Frontal cortex (tissue), 4 donors: ENCODE data around the gene DHX57. TPM values are rescaled to one million over a fixed set of nuclear protein-coding genes. Genes with fewer than 3 reads are reported as not detected.
"Not testable (repeated sequence)": the region's sequence is repeated elsewhere in the genome, so short reads cannot be mapped to it uniquely, and the experiment has no call there.

Experiments
- DNase-seq, 2 donors: peaks; one replicate each; pipeline ENCODE4 v3.0.0; 2012; ENCODE audit warnings: low spot score in 2 of 2
- FAIRE-seq: peaks from 2 replicates; lab custom pipeline; 2012; peaks lifted over from hg19 to GRCh38; lab: Jason Lieb, UNC
- small RNA-seq: library from RNA; depleted of rRNA; stranded (forward); fragments of <200 nt; gene quantifications from one replicate; pipeline ENCODE3, GENCODE V24; 2014
- total RNA-seq: library from RNA; depleted of rRNA; stranded (reverse); fragments of >200 nt; gene quantifications from one replicate; pipeline ENCODE4 v1.2.3, GENCODE V29; 2014
- donor health status: control.
- donor health status: control.
- donor health status: control.

Gene DHX57
- total RNA-seq, 1 donor from 2014 or later: 54.6 TPM

- DNase-seq (no peak), FAIRE-seq (no peak)
Observed at GRCh38 chr2:38763728-38764127, 112.0 kb downstream of the DHX57 start.

- no peak for FAIRE-seq
Observed at GRCh38 chr2:38763228-38763627, 112.5 kb downstream of the DHX57 start.

GRCh38 chr2:38755891-38756290 is 119.8 kb downstream of the DHX57 start:
- FAIRE-seq, DNase-seq: not testable (repeated sequence)

More at GRCh38 chr2:38763228-38763627, 112.5 kb downstream of the DHX57 start:
- no peak for DNase-seq

- FAIRE-seq (no peak), DNase-seq (no peak)
Observed at GRCh38 chr2:38754506-38754905, 121.2 kb downstream of the DHX57 start.

GRCh38 chr2:38754049-38754448 is 121.7 kb downstream of the DHX57 start:
- FAIRE-seq: no peak
- no peak for DNase-seq

- no peak for FAIRE-seq
- peak in 1 of 2 donors; percentile 28 for DNase-seq
Observed at GRCh38 chr2:38751596-38752410, 123.9 kb downstream of the DHX57 start.

GRCh38 chr2:38750891-38751595 is 124.7 kb downstream of the DHX57 start, which contains the start of gene SRSF7:
TSS of gene SRSF7 (minus strand) at chr2:38751361. CDS start at chr2:38751256, 105 bp downstream.
- peak; percentile 94 for DNase-seq

GRCh38 chr2:38750011-38750890 is 125.5 kb downstream of the DHX57 start:
- FAIRE-seq: no peak
- peak; percentile 63 to 65 for DNase-seq

More at GRCh38 chr2:38750891-38751595, 124.7 kb downstream of the DHX57 start, which contains the start of gene SRSF7:
- FAIRE-seq: no peak

GRCh38 chr2:38748943-38749804 is 126.6 kb downstream of the DHX57 start:
- FAIRE-seq: no peak
- DNase-seq: no peak

- no peak for FAIRE-seq
- DNase-seq: no peak
Observed at GRCh38 chr2:38748391-38748790, 127.3 kb downstream of the DHX57 start.

GRCh38 chr2:38747819-38748218 is 127.9 kb downstream of the DHX57 start:
- FAIRE-seq (no peak), DNase-seq (no peak)

Small RNA genes within 50 kb of the gene (small RNA-seq; reads per million reads assigned to genes)
- not detected for gene RNU6-851P

Other genes with a start within 250 kb of the DHX57 start
- gene GALM, start 209.8 kb downstream of the DHX57 start, total RNA-seq: 2.9 TPM
- 120 TPM for gene SRSF7, start 124.6 kb downstream of the DHX57 start, total RNA-seq
- gene GEMIN6, start 97.7 kb downstream of the DHX57 start, total RNA-seq: 14.7 TPM
- 17.9 TPM for gene MORN2, start within 50 bp of the DHX57 start, total RNA-seq
- gene ARHGEF33, start 13.9 kb upstream of the DHX57 start, total RNA-seq: 2.4 TPM
- 26.5 TPM for gene SOS1, start 245.1 kb upstream of the DHX57 start, total RNA-seq